RWPE2 (cell line): ENCODE measurements around the gene RASGRP2.

Source experiments
- ATAC-seq: fragments of 200-7000 bp; cut with Tn5 transposase; 3 replicates; pipeline ENCODE4 v1.9.1; 2021; ENCODE audit warnings: low read depth
- DNase-seq: peaks from one replicate; pipeline ENCODE4 v3.0.0-alpha.2; 2020; ENCODE audit warnings: low spot score
- H3K27ac ChIP-seq: fragments of 450-650 bp; 2 replicates; pipeline ENCODE4 v1.5.1; 2017; ENCODE audit warnings: mild to moderate bottlenecking; ENCODE audit not compliant: poor library complexity, severe bottlenecking
- H3K27me3 ChIP-seq: fragments of 250-450 bp; sonication (Bioruptor Pico); 2 replicates; pipeline ENCODE4 v1.5.1; 2021; ENCODE audit warnings: mild to moderate bottlenecking, moderate library complexity; ENCODE audit not compliant: insufficient read depth, poor library complexity, severe bottlenecking
- H3K36me3 ChIP-seq: fragments of 250-450 bp; sonication (Bioruptor Pico); 2 replicates; pipeline ENCODE4 v1.5.1; 2020; ENCODE audit warnings: low read depth, mild to moderate bottlenecking, moderate library complexity
- H3K4me1 ChIP-seq: fragments of 250-450 bp; sonication (Bioruptor Pico); 2 replicates; pipeline ENCODE4 v1.5.1; 2021; ENCODE audit warnings: mild to moderate bottlenecking, moderate library complexity; ENCODE audit not compliant: insufficient read depth, poor library complexity, severe bottlenecking
- H3K4me3 ChIP-seq: fragments of 250-450 bp; sonication (Bioruptor Pico); 2 replicates; pipeline ENCODE4 v1.5.1; 2021; ENCODE audit warnings: mild to moderate bottlenecking, moderate library complexity; ENCODE audit not compliant: severe bottlenecking
- H3K9me3 ChIP-seq: fragments of 250-450 bp; sonication (Bioruptor Pico); 2 replicates; pipeline ENCODE4 v1.5.1; 2021; ENCODE audit warnings: mild to moderate bottlenecking, moderate library complexity; ENCODE audit not compliant: severe bottlenecking
- CTCF ChIP-seq: fragments of 450-650 bp; IDR thresholded peaks from one replicate; pipeline ENCODE4 v1.5.1; 2017; ENCODE audit warnings: mild to moderate bottlenecking, moderate library complexity; ENCODE audit not compliant: poor library complexity, severe bottlenecking

The RASGRP2 gene

GRCh38 chr11:64739871-64740270 is 4.1 kb downstream of the RASGRP2 start:
- H3K4me3 ChIP-seq = no peak overlapping the region
- TF ChIP-seq CTCF = no peak
- H3K9me3 ChIP-seq = no peaks in the 10 kb centered on the region
- peaks cover 15% of the 10 kb centered on the region for H3K27me3 ChIP-seq
- no peaks in the 10 kb centered on the region for H3K4me1 ChIP-seq
- H3K36me3 ChIP-seq = no peaks in the 10 kb centered on the region
- no peak overlapping the region for H3K27ac ChIP-seq
- DNase-seq = no peak
- ATAC-seq = no peak

- H3K36me3 ChIP-seq = no peaks in the 10 kb centered on the region
- ATAC-seq (no peak), DNase-seq (no peak)
- H3K9me3 ChIP-seq = no peaks in the 10 kb centered on the region
- TF ChIP-seq CTCF = no peak
- H3K4me3 ChIP-seq = no peak overlapping the region
- no peaks in the 10 kb centered on the region for H3K4me1 ChIP-seq
- H3K27me3 ChIP-seq = no peaks in the 10 kb centered on the region
- H3K27ac ChIP-seq = no peak overlapping the region
Observed at GRCh38 chr11:64736654-64737053, 7.3 kb downstream of the RASGRP2 start.

GRCh38 chr11:64735725-64736259 is 8.2 kb downstream of the RASGRP2 start:
- DNase-seq (no peak), ATAC-seq (no peak)
- no peak for TF ChIP-seq CTCF
- no peaks in the 10 kb centered on the region for H3K27me3 ChIP-seq
- no peaks in the 10 kb centered on the region for H3K36me3 ChIP-seq
- no peaks in the 10 kb centered on the region for H3K9me3 ChIP-seq
- no peak overlapping the region for H3K27ac ChIP-seq
- no peak overlapping the region for H3K4me3 ChIP-seq
- H3K4me1 ChIP-seq = no peaks in the 10 kb centered on the region

GRCh38 chr11:64734811-64735724 is 8.9 kb downstream of the RASGRP2 start:
- H3K36me3 ChIP-seq = no peaks in the 10 kb centered on the region
- no peaks in the 10 kb centered on the region for H3K27me3 ChIP-seq

More at GRCh38 chr11:64734811-64735724, 8.9 kb downstream of the RASGRP2 start:
- ATAC-seq (no peak), DNase-seq (no peak)
- Histone ChIP-seq H3K4me1 (no peaks in the 10 kb centered on the region), H3K9me3 (no peaks in the 10 kb centered on the region), H3K27ac (no peak overlapping the region), H3K4me3 (no peak overlapping the region)
- TF ChIP-seq CTCF = no peak
